CD8-positive, alpha-beta memory T cell (primary cell): Measurements from ENCODE around the gene DPF3. TPM values are rescaled to one million over a fixed set of nuclear protein-coding genes. Genes with fewer than 3 reads are reported as not detected.

Source experiments
- CTCF ChIA-PET: fragments of 350-600 bp; sonication (Branson Sonifier 250); formaldehyde crosslinking; loops from one replicate; lab custom pipeline; 2021; ENCODE audit warnings: antibody characterized with exemption; lab: Charles Lee
- POLR2A ChIA-PET: fragments of 350-600 bp; sonication (Branson Sonifier 250); formaldehyde crosslinking; loops from one replicate; lab custom pipeline; 2021; ENCODE audit warnings: antibody characterized with exemption; lab: Charles Lee
- DNase-seq, 5 donors: peaks; one replicate each; pipeline versions ENCODE4 v3.0.0 to v3.0.0-alpha.2; 2020 to 2022; ENCODE audit warnings: mixed read lengths in 1 of 5
- H3K27ac ChIP-seq: one replicate; pipeline ENCODE4 v1.7.0; 2013; ENCODE audit warnings: low read depth, mild to moderate bottlenecking, low read length, moderate library complexity
- H3K27me3 ChIP-seq: 2 replicates; pipeline ENCODE4 v1.7.0; 2013; ENCODE audit warnings: low read length, mild to moderate bottlenecking; ENCODE audit not compliant: insufficient read depth, poor library complexity, severe bottlenecking
- H3K36me3 ChIP-seq: 2 replicates; pipeline ENCODE4 v1.7.0; 2013; ENCODE audit warnings: mild to moderate bottlenecking, low read length, moderate library complexity; ENCODE audit not compliant: insufficient read depth
- H3K4me1 ChIP-seq: 2 replicates; pipeline ENCODE4 v1.7.0; 2013; ENCODE audit warnings: mild to moderate bottlenecking, low read length, moderate library complexity; ENCODE audit not compliant: insufficient read depth
- H3K4me3 ChIP-seq: 2 replicates; pipeline ENCODE4 v1.7.0; 2013; ENCODE audit warnings: mild to moderate bottlenecking, low read length
- H3K9me3 ChIP-seq: 2 replicates; pipeline ENCODE4 v1.7.0; 2013; ENCODE audit warnings: mild to moderate bottlenecking, low read length
- H3K27ac Mint-ChIP-seq, 8 donors: one replicate each; pipeline ENCODE4 v1.8.0; 2020 to 2021; ENCODE audit warnings: mixed read lengths in 8 of 8, mild to moderate bottlenecking in 6 of 8, inconsistent platforms in 3 of 8, moderate library complexity in 3 of 8
- H3K27me3 Mint-ChIP-seq, 2 donors: one replicate each; pipeline ENCODE4 v1.8.0; 2020 to 2021; ENCODE audit warnings: mixed read lengths in 2 of 2, mild to moderate bottlenecking in 1 of 2, moderate library complexity in 1 of 2
- H3K36me3 Mint-ChIP-seq, 3 donors: one replicate each; pipeline ENCODE4 v1.8.0; 2020 to 2021; ENCODE audit warnings: mixed read lengths in 3 of 3, inconsistent platforms in 1 of 3, mild to moderate bottlenecking in 1 of 3
- H3K4me1 Mint-ChIP-seq, 3 donors: one replicate each; pipeline ENCODE4 v1.8.0; 2020 to 2021; ENCODE audit warnings: mixed read lengths in 3 of 3, inconsistent platforms in 1 of 3, mild to moderate bottlenecking in 1 of 3
- H3K4me3 Mint-ChIP-seq, 7 donors: one replicate each; pipeline ENCODE4 v1.8.0; 2020 to 2021; ENCODE audit warnings: mixed read lengths in 7 of 7, mild to moderate bottlenecking in 6 of 7, moderate library complexity in 4 of 7, inconsistent platforms in 2 of 7
- H3K9me3 Mint-ChIP-seq, 5 donors: one replicate each; pipeline ENCODE4 v1.8.0; 2020 to 2022; ENCODE audit warnings: mixed read lengths in 5 of 5, mild to moderate bottlenecking in 3 of 5, moderate library complexity in 2 of 5, inconsistent platforms in 1 of 5
- polyA plus RNA-seq: library from polyadenylated mRNA; unstranded; fragments of 300-500 nt; fragmentation: Illumina TruSeq; gene quantifications from one replicate; pipeline ENCODE4 v1.2.3, GENCODE V29; 2021
- total RNA-seq, 2 experiments: library from RNA; stranded (reverse); gene quantifications; one replicate each; pipeline ENCODE4 v1.2.3, GENCODE V29; 2021

Gene DPF3
- total and polyA plus RNA-seq, 3 experiments from 2014 or later: 0.50 to 1.3 (median 0.62) TPM

GRCh38 chr14:72863216-72864006 is 30.5 kb downstream of the DPF3 start:
- H3K36me3 Mint-ChIP-seq: no peaks in the 10 kb centered on the region
- H3K9me3 ChIP-seq: no peaks in the 10 kb centered on the region
- H3K27ac Mint-ChIP-seq: no peak overlapping the region
- H3K27me3 ChIP-seq: no peaks in the 10 kb centered on the region
- H3K4me3 ChIP-seq: no peak overlapping the region
- H3K4me1 ChIP-seq: no peaks in the 10 kb centered on the region
- H3K27ac ChIP-seq: no peak overlapping the region
- peaks cover 12 to 13% of the 10 kb centered on the region in 2 donors for H3K27me3 Mint-ChIP-seq
- no peaks in the 10 kb centered on the region for H3K4me1 Mint-ChIP-seq
- POLR2A ChIA-PET: no interaction called here
- peaks cover 0 to 5% (median 0%) of the 10 kb centered on the region in 5 donors for H3K9me3 Mint-ChIP-seq
- H3K36me3 ChIP-seq: no peaks in the 10 kb centered on the region
- CTCF ChIA-PET: no interaction called here
- DNase-seq: no peak
- no peak overlapping the region for H3K4me3 Mint-ChIP-seq

- no peak for DNase-seq
- no peaks in the 10 kb centered on the region for H3K4me1 ChIP-seq
- H3K9me3 Mint-ChIP-seq: no peaks in the 10 kb centered on the region
- peaks cover 3 to 6% of the 10 kb centered on the region in 2 donors for H3K27me3 Mint-ChIP-seq
- H3K27ac ChIP-seq: no peak overlapping the region
- H3K36me3 ChIP-seq: no peaks in the 10 kb centered on the region
- H3K4me3 Mint-ChIP-seq: no peak overlapping the region
- H3K4me1 Mint-ChIP-seq: no peaks in the 10 kb centered on the region
- ChIA-PET CTCF (interaction anchor here (1.6 kb wide), 1 partner anchor 10 kb away, joined by 4 read pairs; no protein-coding TSS in a partner anchor), POLR2A (no interaction called here)
- no peaks in the 10 kb centered on the region for H3K36me3 Mint-ChIP-seq
- H3K9me3 ChIP-seq: no peaks in the 10 kb centered on the region
- H3K27me3 ChIP-seq: no peaks in the 10 kb centered on the region
- H3K27ac Mint-ChIP-seq: no peak overlapping the region
- H3K4me3 ChIP-seq: no peak overlapping the region
These were observed 37.2 kb downstream of the DPF3 start for GRCh38 chr14:72856530-72857266.

DNA sequence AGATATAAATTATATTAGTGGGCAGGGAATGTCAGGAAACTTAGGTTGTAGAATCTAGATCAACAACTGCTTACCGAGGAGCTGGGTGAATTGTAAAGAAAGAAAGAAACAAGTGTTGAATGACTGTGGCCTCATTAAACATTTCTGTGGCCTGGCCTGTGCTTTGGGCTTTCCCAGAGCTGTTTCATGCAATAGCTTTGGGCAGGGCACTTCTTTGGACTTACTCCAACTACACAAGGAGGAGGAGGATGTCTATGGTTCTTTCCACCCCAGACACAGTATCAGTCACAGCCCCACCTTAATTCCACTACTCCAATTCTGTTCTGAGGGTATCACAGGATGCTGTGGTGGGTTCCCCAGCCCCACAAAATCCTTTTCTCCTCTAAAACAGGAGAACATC is 38.0 kb downstream of the DPF3 start:
- Histone ChIP-seq H3K27ac (no peak overlapping the region), H3K4me1 (no peaks in the 10 kb centered on the region), H3K27me3 (no peaks in the 10 kb centered on the region), H3K4me3 (no peak overlapping the region), H3K36me3 (no peaks in the 10 kb centered on the region), H3K9me3 (no peaks in the 10 kb centered on the region)
- Mint-ChIP-seq H3K27ac (no peak overlapping the region), H3K9me3 (no peaks in the 10 kb centered on the region), H3K4me3 (no peak overlapping the region), H3K27me3 (peaks cover 8 to 10% of the 10 kb centered on the region in 2 donors), H3K36me3 (no peaks in the 10 kb centered on the region), H3K4me1 (no peaks in the 10 kb centered on the region)
- ChIA-PET CTCF (interaction anchor here (1.6 kb wide), 1 partner anchor 10 kb away, joined by 4 read pairs; no protein-coding TSS in a partner anchor), POLR2A (no interaction called here)
- no peak for DNase-seq

DNA sequence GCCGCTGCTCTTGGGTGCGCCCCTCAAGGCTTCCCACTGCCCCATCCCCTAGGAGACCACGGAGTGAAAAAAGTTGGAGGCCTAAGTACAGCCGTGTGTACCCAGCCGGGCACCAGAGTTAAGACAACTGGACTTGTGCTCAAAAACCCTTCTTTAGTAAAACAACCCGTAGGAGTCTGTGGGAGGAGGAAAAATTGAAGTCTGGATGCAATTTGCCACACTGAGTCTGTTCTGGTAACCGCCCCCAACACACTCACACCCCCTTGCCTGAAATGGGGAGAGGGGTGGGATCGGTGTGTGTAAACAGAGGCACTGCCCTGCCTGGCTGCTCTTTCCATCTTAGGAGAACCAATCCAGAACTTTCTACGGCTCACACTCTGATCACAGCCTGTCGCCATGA is 41.7 kb downstream of the DPF3 start:
- no peaks in the 10 kb centered on the region for H3K36me3 ChIP-seq
- H3K27ac ChIP-seq: no peak overlapping the region
- H3K4me1 ChIP-seq: no peaks in the 10 kb centered on the region
- Mint-ChIP-seq H3K4me3 (no peak overlapping the region), H3K4me1 (no peaks in the 10 kb centered on the region), H3K9me3 (no peaks in the 10 kb centered on the region), H3K27me3 (peaks cover 5 to 20% of the 10 kb centered on the region in 2 donors), H3K27ac (no peak overlapping the region), H3K36me3 (no peaks in the 10 kb centered on the region)
- no peaks in the 10 kb centered on the region for H3K9me3 ChIP-seq
- CTCF ChIA-PET: no interaction called here
- POLR2A ChIA-PET: no interaction called here
- no peak overlapping the region for H3K4me3 ChIP-seq
- H3K27me3 ChIP-seq: no peaks in the 10 kb centered on the region
- no peak for DNase-seq

DNA sequence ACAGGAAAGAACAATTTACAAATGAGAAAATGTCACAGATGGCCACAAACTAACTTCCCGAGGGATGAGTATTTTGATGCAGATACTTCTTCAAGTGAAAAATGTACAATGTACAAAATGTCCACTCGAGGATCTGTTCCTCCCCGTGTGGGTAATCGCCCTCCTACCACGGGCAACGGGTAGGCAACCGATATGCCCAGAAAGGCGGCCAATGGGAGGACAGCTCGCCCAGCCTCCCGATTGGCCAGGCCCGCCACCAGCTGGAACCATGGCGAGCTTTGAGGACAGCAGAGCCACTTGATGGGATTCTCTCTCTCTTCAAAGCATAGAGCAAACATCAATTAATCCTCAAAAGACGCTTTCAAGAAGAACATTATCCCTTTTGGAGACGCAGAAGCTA is 42.3 kb downstream of the DPF3 start:
- Histone ChIP-seq H3K27ac (no peak overlapping the region), H3K4me1 (no peaks in the 10 kb centered on the region), H3K27me3 (no peaks in the 10 kb centered on the region), H3K9me3 (no peaks in the 10 kb centered on the region), H3K4me3 (no peak overlapping the region), H3K36me3 (no peaks in the 10 kb centered on the region)
- Mint-ChIP-seq H3K27ac (no peak overlapping the region), H3K9me3 (no peaks in the 10 kb centered on the region), H3K36me3 (no peaks in the 10 kb centered on the region), H3K4me1 (no peaks in the 10 kb centered on the region), H3K4me3 (no peak overlapping the region), H3K27me3 (peaks cover 5 to 20% of the 10 kb centered on the region in 2 donors)
- no peak for DNase-seq
- CTCF ChIA-PET: no interaction called here
- POLR2A ChIA-PET: no interaction called here

GRCh38 chr14:72850360-72850759 is 43.5 kb downstream of the DPF3 start:
- no peak overlapping the region for H3K4me3 ChIP-seq
- no peak overlapping the region for H3K4me3 Mint-ChIP-seq
- no peaks in the 10 kb centered on the region for H3K9me3 Mint-ChIP-seq
- H3K27ac ChIP-seq: no peak overlapping the region
- no peaks in the 10 kb centered on the region for H3K27me3 ChIP-seq
- no peaks in the 10 kb centered on the region for H3K36me3 Mint-ChIP-seq
- no peaks in the 10 kb centered on the region for H3K4me1 Mint-ChIP-seq
- no peak overlapping the region for H3K27ac Mint-ChIP-seq
- H3K4me1 ChIP-seq: no peaks in the 10 kb centered on the region
- DNase-seq: no peak
- POLR2A ChIA-PET: no interaction called here
- CTCF ChIA-PET: no interaction called here
- H3K27me3 Mint-ChIP-seq: peaks cover 5 to 20% of the 10 kb centered on the region in 2 donors
- no peaks in the 10 kb centered on the region for H3K36me3 ChIP-seq
- no peaks in the 10 kb centered on the region for H3K9me3 ChIP-seq

DNA sequence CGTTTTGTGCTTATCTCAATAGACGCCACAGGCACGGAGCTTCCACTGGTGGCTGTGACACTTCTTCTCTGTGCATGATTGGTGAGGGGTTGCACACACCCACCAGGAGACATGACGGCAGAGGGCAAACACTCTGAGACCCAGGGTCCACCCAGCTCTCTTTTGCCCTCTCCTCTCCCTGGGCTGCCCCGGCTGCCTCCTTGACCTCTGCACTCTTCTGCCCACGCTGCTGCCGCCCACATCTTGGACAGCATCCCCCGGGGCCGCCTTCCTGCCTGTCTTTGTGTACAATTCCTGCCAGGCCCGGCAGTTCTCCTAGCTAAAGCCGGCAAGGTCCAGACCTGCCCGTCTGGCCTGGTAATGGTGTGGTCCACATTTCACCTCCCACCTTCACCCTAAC is 44.7 kb downstream of the DPF3 start:
- Histone ChIP-seq H3K4me3 (no peak overlapping the region), H3K27me3 (no peaks in the 10 kb centered on the region), H3K36me3 (no peaks in the 10 kb centered on the region), H3K9me3 (no peaks in the 10 kb centered on the region), H3K27ac (no peak overlapping the region), H3K4me1 (no peaks in the 10 kb centered on the region)
- H3K27me3 Mint-ChIP-seq: peaks cover 5 to 20% of the 10 kb centered on the region in 2 donors
- ChIA-PET POLR2A (no interaction called here), CTCF (interaction anchor here (0.6 kb wide), 1 partner anchor 150 kb away, joined by 3 read pairs; no protein-coding TSS in a partner anchor)
- H3K27ac Mint-ChIP-seq: no peak overlapping the region
- no peak for DNase-seq
- H3K9me3 Mint-ChIP-seq: no peaks in the 10 kb centered on the region
- no peaks in the 10 kb centered on the region for H3K4me1 Mint-ChIP-seq
- H3K36me3 Mint-ChIP-seq: no peaks in the 10 kb centered on the region
- H3K4me3 Mint-ChIP-seq: no peak overlapping the region

DNA sequence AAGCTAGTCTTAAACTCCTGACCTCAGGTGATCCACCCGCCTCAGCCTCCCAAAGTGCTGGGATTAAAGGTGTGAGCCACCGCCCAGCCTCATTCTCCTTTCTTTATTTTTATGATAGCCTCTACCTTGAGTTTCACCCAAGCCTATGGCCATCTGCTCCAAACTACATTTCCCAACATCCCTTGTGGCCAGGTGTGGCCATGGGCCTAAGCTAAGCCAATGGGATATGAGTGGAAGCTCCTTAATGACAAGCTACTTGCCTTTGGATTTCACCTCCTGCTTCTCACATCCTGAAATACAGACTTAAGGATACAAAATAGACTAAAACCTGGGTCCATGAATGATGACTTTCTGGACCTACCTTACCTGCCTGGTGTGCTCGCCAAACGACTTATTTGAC is 46.2 kb downstream of the DPF3 start:
- Histone ChIP-seq H3K27me3 (no peaks in the 10 kb centered on the region), H3K4me1 (no peaks in the 10 kb centered on the region), H3K9me3 (no peaks in the 10 kb centered on the region), H3K4me3 (no peak overlapping the region), H3K27ac (no peak overlapping the region), H3K36me3 (no peaks in the 10 kb centered on the region)
- Mint-ChIP-seq H3K4me3 (no peak overlapping the region), H3K9me3 (no peaks in the 10 kb centered on the region), H3K36me3 (no peaks in the 10 kb centered on the region), H3K27me3 (peaks cover 5 to 20% of the 10 kb centered on the region in 2 donors), H3K4me1 (no peaks in the 10 kb centered on the region), H3K27ac (no peak overlapping the region)
- ChIA-PET CTCF (interaction anchor here (1.1 kb wide), 1 partner anchor 334 kb away, joined by 3 read pairs; no protein-coding TSS in a partner anchor), POLR2A (no interaction called here)
- no peak for DNase-seq
